OCI-LY7 (cell line): ENCODE measurements around the gene EDEM3. TPM values are rescaled to one million over a fixed set of nuclear protein-coding genes. Genes with fewer than 3 reads are reported as not detected.

Experiments used
- BruUV-seq: library from RNA; stranded (reverse); fragments of 400-500 nt; replicated peaks from 2 replicates; lab custom pipeline; 2021; lab: Mats Ljungman, UMichigan
- CTCF ChIA-PET: fragments of 300-600 bp; sonication (Branson Sonifier 250); formaldehyde crosslinking; loops from one replicate; lab custom pipeline; 2022; ENCODE audit warnings: antibody characterized with exemption; ENCODE audit not compliant: unreplicated experiment; lab: Charles Lee
- POLR2A ChIA-PET: fragments of 300-600 bp; sonication (Branson Sonifier 250); formaldehyde crosslinking; loops from one replicate; lab custom pipeline; 2022; ENCODE audit warnings: antibody characterized with exemption; lab: Charles Lee
- DNase-seq: peaks from one replicate; pipeline ENCODE4 v3.0.0-alpha.2; 2015; ENCODE audit warnings: low spot score
- H2AFZ ChIP-seq: fragments of 200-600 bp; sonication (generic), shearing (Covaris generic); 2 replicates; pipeline ENCODE4 v1.6.1; 2014; ENCODE audit warnings: mild to moderate bottlenecking, antibody characterized with exemption, low read length, moderate library complexity
- H3K27ac ChIP-seq: fragments of 200-600 bp; sonication (generic); 2 replicates; pipeline ENCODE4 v1.5.1; 2014; ENCODE audit warnings: mixed run types, low read depth, mild to moderate bottlenecking, moderate library complexity, low read length, inconsistent platforms; ENCODE audit not compliant: poor library complexity, severe bottlenecking
- H3K36me3 ChIP-seq: fragments of 200-600 bp; sonication (generic); 2 replicates; pipeline ENCODE4 v1.6.1; 2014; ENCODE audit warnings: mild to moderate bottlenecking, antibody characterized with exemption, low read length, moderate library complexity, mixed read lengths; ENCODE audit not compliant: insufficient read depth
- H3K4me1 ChIP-seq: fragments of 200-600 bp; sonication (generic); 2 replicates; pipeline ENCODE4 v1.5.1; 2014; ENCODE audit warnings: mild to moderate bottlenecking, low read length; ENCODE audit not compliant: insufficient read depth, poor library complexity, severe bottlenecking
- H3K4me2 ChIP-seq: fragments of 200-600 bp; sonication (generic); 2 replicates; pipeline ENCODE4 v1.6.1; 2014; ENCODE audit warnings: mild to moderate bottlenecking, low read length
- H3K4me3 ChIP-seq: fragments of 200-600 bp; sonication (generic); 2 replicates; pipeline ENCODE4 v1.5.1; 2014; ENCODE audit warnings: mild to moderate bottlenecking, low read depth, low read length; ENCODE audit not compliant: poor library complexity, severe bottlenecking
- H3K79me2 ChIP-seq: fragments of 200-600 bp; sonication (generic); 2 replicates; pipeline ENCODE4 v1.6.1; 2016; ENCODE audit warnings: low read depth, mild to moderate bottlenecking, low read length, moderate library complexity, mixed read lengths; ENCODE audit not compliant: insufficient read depth
- H3K9me2 ChIP-seq: fragments of 200-600 bp; sonication (generic); 2 replicates; pipeline ENCODE4 v1.6.1; 2016; ENCODE audit warnings: mild to moderate bottlenecking, low read length, mixed read lengths; ENCODE audit not compliant: insufficient read depth
- H3K9me3 ChIP-seq: fragments of 200-600 bp; sonication (generic); 2 replicates; pipeline ENCODE4 v1.6.1; 2014; ENCODE audit warnings: mild to moderate bottlenecking, mixed run types, low read length, mixed read lengths
- H4K20me1 ChIP-seq: fragments of 200-600 bp; sonication (generic); 2 replicates; pipeline ENCODE4 v1.6.1; 2014; ENCODE audit warnings: mild to moderate bottlenecking, antibody characterized with exemption, low read length, moderate library complexity, mixed read lengths; ENCODE audit not compliant: insufficient read depth
- CTCF ChIP-seq: fragments of 200-600 bp; sonication (generic); conservative IDR thresholded peaks from 2 replicates; pipeline ENCODE4 v1.5.1; 2014; ENCODE audit warnings: mild to moderate bottlenecking, antibody characterized with exemption, low read length, moderate library complexity, mixed read lengths
- EZH2phosphoT487 ChIP-seq: fragments of 200-600 bp; sonication (generic); IDR thresholded peaks from 2 replicates; pipeline ENCODE4 v1.6.1; 2018; ENCODE audit warnings: low read depth, borderline replicate concordance, mild to moderate bottlenecking, mixed run types, antibody characterized with exemption, low read length, moderate library complexity, mixed read lengths
- intact Hi-C: fragments of 100-400 bp; cut with micrococcal nuclease; formaldehyde crosslinking; loops from one replicate; pipeline ENCODE4 v1.10.0; 2022; ENCODE audit not compliant: unreplicated experiment
- total RNA-seq, 2 experiments: library from RNA; depleted of rRNA in 1 of 2; stranded (reverse); fragments of >200 nt in 1 of 2; shearing (Covaris generic) in 1 of 2; gene quantifications; 2 replicates each; pipeline ENCODE4 v1.2.3, GENCODE V29; 2014 to 2022

EDEM3 gene
- total RNA-seq, 2 experiments from 2014 or later, result 19.5 to 27.4 TPM

- intact Hi-C loops, result no loop called here
- no TSS peak for BruUV-seq
- Histone ChIP-seq H4K20me1 (no peaks in the 10 kb centered on the region), H3K36me3 (no peaks in the 10 kb centered on the region), H3K9me2 (no peaks in the 10 kb centered on the region), H3K27ac (no peak overlapping the region), H3K4me2 (no peak overlapping the region), H3K4me3 (no peak overlapping the region), H3K79me2 (no peaks in the 10 kb centered on the region), H3K9me3 (peaks cover 15% of the 10 kb centered on the region; the same call in 1 of the 2 replicates), H3K4me1 (peaks cover 8% of the 10 kb centered on the region), H2AFZ (no peak overlapping the region)
- no peak for DNase-seq
- ChIA-PET POLR2A (interaction anchor here (0.7 kb wide), 1 partner anchor 143 kb away, joined by 3 read pairs; no protein-coding TSS in a partner anchor), CTCF (no interaction called here)
- no peak for TF ChIP-seq EZH2phosphoT487
Observed at GRCh38 chr1:184677344-184677743, 77.3 kb downstream of the EDEM3 start.

- intact Hi-C loops, result no loop called here
- no peak for DNase-seq
- H3K9me3 ChIP-seq, result no peaks in the 10 kb centered on the region
- TF ChIP-seq EZH2phosphoT487 (no peak), CTCF (no peak)
- H4K20me1 ChIP-seq, result no peaks in the 10 kb centered on the region
- ChIA-PET POLR2A (no interaction called here), CTCF (no interaction called here)
- no peak overlapping the region for H2AFZ ChIP-seq
- H3K79me2 ChIP-seq, result no peaks in the 10 kb centered on the region
- H3K4me1 ChIP-seq, result no peaks in the 10 kb centered on the region
- no peak overlapping the region for H3K27ac ChIP-seq
- no peaks in the 10 kb centered on the region for H3K9me2 ChIP-seq
- no peak overlapping the region for H3K4me3 ChIP-seq
- BruUV-seq, result no TSS peak
- H3K36me3 ChIP-seq, result no peaks in the 10 kb centered on the region
- no peak overlapping the region for H3K4me2 ChIP-seq
Observed at GRCh38 chr1:184673305-184673704, 81.4 kb downstream of the EDEM3 start.

- no peaks in the 10 kb centered on the region for H3K36me3 ChIP-seq
- intact Hi-C loops, result no loop called here
- ChIA-PET POLR2A (no interaction called here), CTCF (no interaction called here)
- BruUV-seq, result no TSS peak
- TF ChIP-seq CTCF, result no peak
- TF ChIP-seq EZH2phosphoT487, result no peak
- H3K79me2 ChIP-seq, result no peaks in the 10 kb centered on the region
- no peak overlapping the region for H3K27ac ChIP-seq
- no peaks in the 10 kb centered on the region for H4K20me1 ChIP-seq
- no peak overlapping the region for H3K4me2 ChIP-seq
- no peak for DNase-seq
- H2AFZ ChIP-seq, result no peak overlapping the region
- no peak overlapping the region for H3K4me3 ChIP-seq
- no peaks in the 10 kb centered on the region for H3K9me3 ChIP-seq
- no peaks in the 10 kb centered on the region for H3K9me2 ChIP-seq
- no peaks in the 10 kb centered on the region for H3K4me1 ChIP-seq
Observed at GRCh38 chr1:184672013-184672726, 82.5 kb downstream of the EDEM3 start.
